Inferior parietal cortex (tissue), 1 donor: Measurements from ENCODE around the gene IKBKG.
"Not testable (repeated sequence)": the region's sequence is repeated elsewhere in the genome, so short reads cannot be mapped to it uniquely, and the experiment has no call there.

Source experiments
- DNase-seq: peaks from one replicate; pipeline ENCODE4 v3.0.0-alpha.2; 2016; ENCODE audit errors: extremely low spot score

Gene IKBKG

GRCh38 chrX:154547245-154548027 is at the start of gene IKBKG:
Gene IKBKG (plus strand): TSS chrX:154547620. CDS start chrX:154552003, 4,383 bp downstream.
- peak; percentile 85 for DNase-seq

GRCh38 chrX:154501423-154501822 is 46.0 kb upstream of the IKBKG start:
- DNase-seq, result not testable (repeated sequence)

GRCh38 chrX:154502098-154502497 is 45.3 kb upstream of the IKBKG start:
- DNase-seq, result no peak

GRCh38 chrX:154502989-154503388 is 44.4 kb upstream of the IKBKG start:
- DNase-seq, result no peak

- DNase-seq, result no peak
Observed at GRCh38 chrX:154505734-154506133, 41.7 kb upstream of the IKBKG start.

GRCh38 chrX:154506483-154507332 is 40.7 kb upstream of the IKBKG start:
- no peak for DNase-seq

GRCh38 chrX:154507673-154508383 is 39.6 kb upstream of the IKBKG start:
- DNase-seq, result no peak

- DNase-seq, result no peak
Observed at GRCh38 chrX:154508384-154508745, 39.1 kb upstream of the IKBKG start.

- no peak for DNase-seq
Observed at GRCh38 chrX:154509455-154509854, 38.0 kb upstream of the IKBKG start.

- DNase-seq, result no peak
Observed at GRCh38 chrX:154511761-154512160, 35.7 kb upstream of the IKBKG start.

- DNase-seq, result no peak
Observed at GRCh38 chrX:154512879-154513553, 34.4 kb upstream of the IKBKG start.

- no peak for DNase-seq
Observed at GRCh38 chrX:154513716-154514115, 33.7 kb upstream of the IKBKG start.

- DNase-seq, result no peak
Observed at GRCh38 chrX:154515090-154515965, 32.1 kb upstream of the IKBKG start.

GRCh38 chrX:154515966-154516655 is 31.3 kb upstream of the IKBKG start, which contains the start of gene FAM3A:
Gene FAM3A (minus strand): TSS chrX:154516232. CDS start chrX:154515772, 460 bp downstream.
- peak; percentile 77 for DNase-seq

GRCh38 chrX:154516656-154517100 is 30.7 kb upstream of the IKBKG start:
- DNase-seq, result peak; percentile 34

- no peak for DNase-seq
Observed at GRCh38 chrX:154517101-154517781, 30.2 kb upstream of the IKBKG start.

GRCh38 chrX:154519389-154519788 is 28.0 kb upstream of the IKBKG start:
- no peak for DNase-seq

GRCh38 chrX:154525606-154526490 is 21.6 kb upstream of the IKBKG start:
- no peak for DNase-seq
